Measurements from ENCODE around the gene AOAH. TPM values are rescaled to one million over a fixed set of nuclear protein-coding genes. Genes with fewer than 3 reads are reported as not detected.

The AOAH gene
- total RNA-seq, 1 donor from 2014 or later: not detected

DNA sequence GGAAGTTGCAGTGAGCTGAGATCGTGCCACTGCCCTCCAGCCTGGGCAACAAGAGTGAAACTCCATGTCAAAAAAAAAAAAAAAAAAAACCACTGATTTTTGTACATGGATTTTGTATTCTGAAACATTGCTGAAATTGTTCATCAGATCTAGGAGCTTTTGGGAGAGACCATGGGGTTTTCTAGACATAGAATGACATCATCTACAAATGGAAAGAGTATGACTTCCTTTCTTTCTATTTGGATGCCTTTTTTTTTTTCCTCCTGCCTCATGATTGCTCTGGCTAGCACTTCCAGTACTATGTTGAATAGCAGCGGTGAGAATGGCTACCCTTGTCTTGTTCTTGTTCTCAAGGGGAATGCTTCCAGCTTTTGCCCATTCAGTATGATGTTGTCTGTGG lies 245.5 kb downstream of the AOAH start:
- Mint-ChIP-seq H3K27ac (ENCODE audit: unreplicated experiment) (no peak overlapping the region), H3K4me1 (no peaks in the 10 kb centered on the region), H3K9me3 (peaks cover 16% of the 10 kb centered on the region), H3K27me3 (ENCODE audit: low read depth) (no peaks in the 10 kb centered on the region), H3K36me3 (ENCODE audit: low read depth) (no peaks in the 10 kb centered on the region), H3K4me3 (no peak overlapping the region)
- DNase-seq (ENCODE audit: low read depth, low spot score): no peak
- TF ChIP-seq, protein P1, sequence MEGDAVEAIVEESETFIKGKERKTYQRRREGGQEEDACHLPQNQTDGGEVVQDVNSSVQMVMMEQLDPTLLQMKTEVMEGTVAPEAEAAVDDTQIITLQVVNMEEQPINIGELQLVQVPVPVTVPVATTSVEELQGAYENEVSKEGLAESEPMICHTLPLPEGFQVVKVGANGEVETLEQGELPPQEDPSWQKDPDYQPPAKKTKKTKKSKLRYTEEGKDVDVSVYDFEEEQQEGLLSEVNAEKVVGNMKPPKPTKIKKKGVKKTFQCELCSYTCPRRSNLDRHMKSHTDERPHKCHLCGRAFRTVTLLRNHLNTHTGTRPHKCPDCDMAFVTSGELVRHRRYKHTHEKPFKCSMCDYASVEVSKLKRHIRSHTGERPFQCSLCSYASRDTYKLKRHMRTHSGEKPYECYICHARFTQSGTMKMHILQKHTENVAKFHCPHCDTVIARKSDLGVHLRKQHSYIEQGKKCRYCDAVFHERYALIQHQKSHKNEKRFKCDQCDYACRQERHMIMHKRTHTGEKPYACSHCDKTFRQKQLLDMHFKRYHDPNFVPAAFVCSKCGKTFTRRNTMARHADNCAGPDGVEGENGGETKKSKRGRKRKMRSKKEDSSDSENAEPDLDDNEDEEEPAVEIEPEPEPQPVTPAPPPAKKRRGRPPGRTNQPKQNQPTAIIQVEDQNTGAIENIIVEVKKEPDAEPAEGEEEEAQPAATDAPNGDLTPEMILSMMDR (conservative IDR thresholded peaks at IDR 0.05): no peak

DNA sequence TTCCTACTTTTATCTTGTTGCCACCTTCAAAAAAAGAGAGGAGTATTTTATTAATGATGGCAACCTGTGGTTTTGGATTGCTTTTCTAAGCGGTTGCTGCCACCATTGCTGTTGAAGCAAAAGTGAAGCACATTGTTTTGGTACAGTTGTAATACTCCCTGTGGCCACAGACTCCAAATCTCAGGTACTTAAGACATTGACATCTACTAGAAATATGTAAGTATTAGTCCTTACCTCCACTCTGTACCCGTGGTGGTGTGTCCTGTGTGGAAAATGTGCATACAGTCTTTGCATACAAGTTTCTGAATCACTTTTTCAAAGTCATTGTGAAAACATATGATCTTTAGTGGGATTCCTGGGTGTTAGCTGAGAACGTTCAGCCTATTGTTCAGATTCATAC lies 248.9 kb downstream of the AOAH start:
- H3K4me3 Mint-ChIP-seq: no peak overlapping the region
- TF ChIP-seq, protein P1 (conservative IDR thresholded peaks at IDR 0.05): no peak
- no peaks in the 10 kb centered on the region for H3K27me3 Mint-ChIP-seq (ENCODE audit: low read depth)
- no peaks in the 10 kb centered on the region for H3K4me1 Mint-ChIP-seq
- no peaks in the 10 kb centered on the region for H3K36me3 Mint-ChIP-seq (ENCODE audit: low read depth)
- no peak overlapping the region for H3K27ac Mint-ChIP-seq (ENCODE audit: unreplicated experiment)
- peaks cover 10% of the 10 kb centered on the region for H3K9me3 Mint-ChIP-seq
- DNase-seq (ENCODE audit: low read depth, low spot score): no peak

DNA sequence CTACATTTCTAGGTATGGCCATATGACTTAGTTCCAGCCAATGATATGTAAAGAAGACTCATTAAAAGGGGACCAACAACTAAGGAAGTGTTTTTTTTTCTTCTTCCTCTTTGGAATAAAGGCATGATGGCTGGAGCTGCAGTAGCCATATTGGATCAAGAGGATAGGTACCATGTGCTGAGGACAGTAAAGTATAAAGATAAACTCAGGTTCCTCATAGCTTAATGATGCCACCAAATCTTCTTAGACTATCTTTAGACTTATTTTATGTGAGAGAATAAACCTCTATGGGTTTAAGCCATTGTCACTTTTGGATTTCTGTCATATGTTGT lies 249.3 kb downstream of the AOAH start:
- no peaks in the 10 kb centered on the region for H3K36me3 Mint-ChIP-seq (ENCODE audit: low read depth)
- H3K9me3 Mint-ChIP-seq: peaks cover 10% of the 10 kb centered on the region
- H3K27ac Mint-ChIP-seq (ENCODE audit: unreplicated experiment): no peak overlapping the region

DNA sequence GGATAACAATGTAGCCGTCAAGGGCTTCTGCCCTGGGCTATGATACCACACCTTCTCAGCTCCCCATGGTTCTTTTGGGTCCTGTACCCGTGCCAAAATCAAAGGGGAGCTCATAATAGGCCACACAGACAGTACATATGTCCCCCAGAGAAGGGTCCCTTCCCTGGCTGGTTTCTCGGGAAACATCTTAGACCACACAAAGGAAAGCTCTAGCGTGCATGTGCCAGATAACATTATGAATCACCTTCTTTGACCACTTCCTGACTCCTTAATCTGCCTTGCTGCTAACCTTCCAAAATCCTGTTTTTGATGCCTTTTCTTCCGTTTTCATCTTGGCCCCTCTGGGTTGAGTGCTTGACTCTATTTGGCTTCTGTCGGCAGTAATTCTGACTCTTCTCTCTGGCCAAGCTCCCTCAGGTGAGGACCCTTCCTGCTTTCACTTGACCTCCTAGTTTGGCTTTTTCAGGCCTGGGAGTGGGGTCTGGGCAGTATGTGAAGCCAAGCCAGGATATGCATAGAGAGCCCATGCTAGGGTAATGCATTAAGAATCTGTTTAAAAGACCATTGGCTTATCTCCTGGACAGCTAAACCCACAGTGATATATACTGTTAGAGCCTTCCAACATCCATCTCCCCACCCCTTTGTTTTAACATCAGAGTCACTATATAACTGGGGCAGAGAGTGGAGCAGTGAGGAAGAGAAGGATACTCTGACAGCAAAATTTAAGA lies 249.8 kb downstream of the AOAH start:
- no peak overlapping the region for H3K27ac Mint-ChIP-seq (ENCODE audit: unreplicated experiment)
- no peaks in the 10 kb centered on the region for H3K36me3 Mint-ChIP-seq (ENCODE audit: low read depth)
- no peaks in the 10 kb centered on the region for H3K27me3 Mint-ChIP-seq (ENCODE audit: low read depth)
- H3K4me1 Mint-ChIP-seq: no peaks in the 10 kb centered on the region
- no peak overlapping the region for H3K4me3 Mint-ChIP-seq
- no peak for DNase-seq (ENCODE audit: low read depth, low spot score)
- TF ChIP-seq, protein P1 (conservative IDR thresholded peaks at IDR 0.05): no peak
- H3K9me3 Mint-ChIP-seq: peaks cover 8% of the 10 kb centered on the region

More for the DNA sequence above, 249.3 kb downstream of the AOAH start:
- no peaks in the 10 kb centered on the region for H3K27me3 Mint-ChIP-seq (ENCODE audit: low read depth)
- H3K4me3 Mint-ChIP-seq: no peak overlapping the region
- no peaks in the 10 kb centered on the region for H3K4me1 Mint-ChIP-seq
- DNase-seq (ENCODE audit: low read depth, low spot score): no peak
- TF ChIP-seq, protein P1 (conservative IDR thresholded peaks at IDR 0.05): no peak

DNA sequence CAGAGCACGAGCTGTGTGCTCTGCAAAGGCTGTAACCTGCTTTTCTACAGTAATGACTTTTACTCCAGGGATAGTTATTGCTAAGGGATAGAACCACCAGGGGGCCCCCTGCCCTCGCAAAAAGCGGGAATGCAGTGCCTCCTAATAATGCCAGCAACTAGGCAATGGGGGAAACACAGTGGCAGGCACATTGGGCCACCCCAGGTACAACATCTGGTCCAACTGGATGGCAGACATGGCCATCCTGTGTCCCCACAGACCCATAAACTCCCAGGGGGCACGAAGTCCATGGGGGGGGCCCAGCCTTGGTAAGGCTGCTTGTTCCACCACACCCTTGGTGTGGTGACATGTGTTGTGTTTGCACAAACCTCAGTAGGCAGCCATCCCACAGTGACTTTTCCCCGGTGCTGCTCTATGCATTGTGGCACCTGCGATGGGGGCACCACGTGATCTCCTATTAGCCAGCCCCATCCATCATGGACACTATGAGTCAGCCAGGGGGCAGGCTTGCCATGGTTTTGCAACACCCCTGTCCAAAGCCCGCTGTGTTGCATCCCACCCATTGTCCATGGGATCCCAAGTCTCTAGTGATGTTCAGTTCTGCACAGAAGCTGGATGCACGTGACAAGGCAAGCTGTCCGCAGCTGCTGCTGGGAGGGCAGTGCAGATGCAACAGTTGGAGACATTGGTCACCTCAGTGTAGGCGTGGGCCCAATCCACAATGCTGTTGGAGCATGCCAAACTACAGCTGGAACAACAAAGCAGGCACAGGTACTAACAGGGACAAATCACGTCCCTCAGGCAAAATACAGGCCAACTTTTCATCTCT lies 250.6 kb downstream of the AOAH start:
- H3K4me3 Mint-ChIP-seq: no peak overlapping the region
- TF ChIP-seq, protein P1 (conservative IDR thresholded peaks at IDR 0.05): peak; percentile 69
- H3K4me1 Mint-ChIP-seq: no peaks in the 10 kb centered on the region
- no peak overlapping the region for H3K27ac Mint-ChIP-seq (ENCODE audit: unreplicated experiment)
- DNase-seq (ENCODE audit: low read depth, low spot score): peak; percentile 63
- no peaks in the 10 kb centered on the region for H3K27me3 Mint-ChIP-seq (ENCODE audit: low read depth)
- no peaks in the 10 kb centered on the region for H3K9me3 Mint-ChIP-seq
- no peaks in the 10 kb centered on the region for H3K36me3 Mint-ChIP-seq (ENCODE audit: low read depth)
